Embryonic facial prominence (tissue), 1 donor: ENCODE measurements around the gene PODXL.

Experiments used
- DNase-seq: peaks from one replicate; pipeline ENCODE4 v3.0.0-alpha.2; 2016; ENCODE audit errors: extremely low spot score

The PODXL gene

DNA sequence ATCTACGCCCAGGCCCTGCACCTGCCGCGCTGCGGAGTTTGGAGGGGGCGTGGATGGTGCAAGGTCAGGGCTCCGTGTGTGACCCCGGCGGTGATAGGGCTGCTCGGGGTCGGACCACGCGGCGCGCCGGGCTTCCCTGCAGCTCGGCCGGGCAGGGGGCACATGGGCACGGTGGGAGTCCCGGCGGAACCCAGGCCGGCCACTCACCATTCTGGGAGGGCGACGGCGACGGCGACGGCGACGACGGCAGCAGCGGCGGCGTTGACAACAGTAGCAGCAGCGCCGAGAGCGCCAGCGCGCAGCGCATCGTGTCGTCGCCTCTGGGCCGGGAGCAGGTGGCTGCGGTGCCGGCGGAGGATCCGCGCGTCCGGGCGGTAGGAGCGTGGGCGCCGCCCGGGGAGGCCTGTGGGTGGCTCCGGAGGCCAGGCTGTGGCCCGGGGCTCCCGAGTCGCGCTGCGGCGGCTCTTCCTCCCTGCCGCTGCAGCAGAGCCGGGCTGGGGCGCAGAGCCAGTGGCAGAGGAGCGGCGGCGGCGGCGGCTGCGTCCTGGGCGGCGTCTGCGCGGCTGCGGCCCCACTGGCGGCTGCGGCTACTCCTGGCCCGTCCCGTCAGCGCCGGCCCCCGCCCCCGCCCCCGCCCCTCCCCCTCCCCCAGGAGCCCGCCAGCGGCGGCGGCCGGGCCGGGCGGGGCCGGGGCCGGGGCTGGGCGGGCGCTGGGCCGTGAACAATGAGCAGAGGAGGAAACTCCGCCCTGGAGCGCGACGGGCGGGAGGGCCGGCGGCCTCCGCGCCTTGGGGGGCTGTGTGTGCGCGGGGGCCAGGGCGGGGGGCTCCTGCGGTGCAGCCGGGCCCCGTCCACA is at the start of gene PODXL:
Gene PODXL (minus strand): TSS at position 576 of the 856 bp plus-strand sequence. CDS start 269 bp downstream, at position 307.
- DNase-seq, result no peak

DNA sequence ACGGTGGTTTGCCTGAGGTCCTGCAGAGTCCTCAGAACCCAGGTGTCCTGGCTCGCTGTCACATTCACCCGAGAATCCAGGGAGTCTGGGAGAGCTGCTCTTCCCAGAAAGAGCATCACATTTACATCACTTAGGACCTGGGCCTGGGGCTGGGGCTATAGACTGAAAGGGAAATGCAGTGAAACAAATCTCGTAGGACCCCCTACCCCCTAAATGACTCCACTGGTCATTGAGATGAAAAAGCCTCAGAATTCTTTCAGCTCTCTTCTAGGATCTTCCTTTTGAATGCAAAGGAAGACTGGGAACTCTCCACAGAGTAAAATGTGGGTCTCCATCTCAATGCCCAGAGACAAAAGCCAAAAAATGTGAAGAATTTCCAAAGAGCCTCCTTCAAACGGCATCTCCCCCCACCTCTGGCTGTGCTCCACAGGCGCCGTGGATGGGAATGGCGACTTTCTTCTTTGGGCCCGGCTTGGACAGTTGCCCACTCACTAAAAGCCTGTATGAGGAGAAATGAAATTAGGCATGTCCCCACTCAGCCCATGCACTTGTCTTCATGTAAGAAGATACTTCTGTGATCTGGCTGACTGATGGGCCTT is 49.0 kb upstream of the PODXL start:
- DNase-seq, result no peak

DNA sequence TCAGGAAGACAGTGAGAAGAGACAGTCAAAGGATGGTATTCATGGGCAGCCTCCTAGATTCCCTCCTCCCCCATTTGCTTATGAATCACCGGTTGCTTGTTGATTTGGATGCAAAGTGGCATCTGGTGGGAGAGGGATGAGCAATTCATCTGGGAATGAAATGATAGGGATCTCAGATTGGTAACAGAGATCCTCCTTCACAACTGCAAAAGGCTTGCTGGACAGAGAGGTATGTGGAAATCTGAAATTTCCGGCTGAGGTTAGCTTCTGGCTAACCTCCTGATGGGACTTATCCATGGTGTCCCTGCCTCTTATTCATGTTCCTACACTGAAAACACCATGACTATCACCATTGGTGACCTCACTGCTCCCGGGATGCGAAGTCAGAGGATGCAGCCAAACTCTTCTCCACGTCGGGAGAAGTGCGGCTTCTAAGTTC is 48.4 kb upstream of the PODXL start:
- DNase-seq, result no peak

GRCh38 chr7:131603932-131604331 is 47.5 kb upstream of the PODXL start:
- DNase-seq, result no peak

- DNase-seq, result no peak
Observed at GRCh38 chr7:131602994-131603372, 46.6 kb upstream of the PODXL start.

DNA sequence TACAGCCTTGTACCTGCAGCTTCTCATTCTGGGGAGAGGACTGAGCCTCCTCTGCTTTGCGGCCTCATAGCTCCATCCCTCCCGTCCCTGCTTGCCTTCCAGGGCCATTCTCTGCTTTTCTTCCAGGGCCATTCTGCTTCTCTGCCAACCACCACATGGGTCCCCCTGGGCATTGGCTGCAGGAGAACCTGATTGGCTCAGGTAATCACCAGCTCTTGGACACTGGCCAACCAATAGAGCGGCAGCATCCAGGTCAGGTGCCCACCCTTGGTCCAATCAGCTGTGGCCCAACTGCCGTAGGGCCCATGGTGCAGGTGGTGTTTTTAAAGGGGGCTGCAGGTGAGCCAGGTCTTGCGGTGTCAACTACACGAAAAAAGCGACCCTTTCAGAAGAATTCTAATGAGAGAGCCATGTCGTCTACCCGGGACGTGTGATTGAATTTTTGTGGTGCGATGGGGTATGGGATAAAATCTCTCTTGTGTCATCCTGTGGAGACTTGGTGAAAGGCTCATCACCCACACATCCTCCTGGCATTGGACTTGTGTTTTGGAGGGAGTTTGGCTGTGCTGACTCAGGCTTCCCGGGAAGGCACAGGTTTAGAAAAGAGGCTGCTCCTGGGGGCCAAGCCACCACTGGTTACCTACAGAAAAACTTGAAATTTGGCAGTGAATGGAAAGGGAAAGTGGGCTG is 46.0 kb upstream of the PODXL start:
- DNase-seq, result no peak

GRCh38 chr7:131600085-131600881 is 43.9 kb upstream of the PODXL start:
- DNase-seq, result peak; percentile 44

DNA sequence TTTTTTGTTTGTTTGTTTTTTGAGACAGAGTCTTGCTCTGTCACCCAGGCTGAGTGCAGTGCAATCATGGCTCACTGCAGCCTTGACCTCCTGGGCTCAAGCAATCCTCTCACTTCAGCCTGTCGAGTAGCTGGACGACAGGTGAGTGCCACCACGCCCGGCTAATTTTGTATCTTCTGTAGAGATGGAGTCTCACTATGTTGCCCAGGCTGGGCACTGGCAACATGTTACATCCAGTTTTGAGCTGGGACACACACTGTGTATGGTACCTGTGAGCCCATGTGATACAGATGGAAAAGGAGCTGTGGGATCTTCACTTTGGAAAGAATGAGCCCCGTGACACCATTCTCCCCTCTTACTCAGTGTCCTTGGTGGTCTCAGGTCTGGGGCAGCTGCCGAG is 40.4 kb upstream of the PODXL start:
- DNase-seq, result no peak

- DNase-seq, result no peak
Observed at GRCh38 chr7:131595699-131596098, 39.3 kb upstream of the PODXL start.

- no peak for DNase-seq
Observed at GRCh38 chr7:131591687-131592319, 35.4 kb upstream of the PODXL start.

DNA sequence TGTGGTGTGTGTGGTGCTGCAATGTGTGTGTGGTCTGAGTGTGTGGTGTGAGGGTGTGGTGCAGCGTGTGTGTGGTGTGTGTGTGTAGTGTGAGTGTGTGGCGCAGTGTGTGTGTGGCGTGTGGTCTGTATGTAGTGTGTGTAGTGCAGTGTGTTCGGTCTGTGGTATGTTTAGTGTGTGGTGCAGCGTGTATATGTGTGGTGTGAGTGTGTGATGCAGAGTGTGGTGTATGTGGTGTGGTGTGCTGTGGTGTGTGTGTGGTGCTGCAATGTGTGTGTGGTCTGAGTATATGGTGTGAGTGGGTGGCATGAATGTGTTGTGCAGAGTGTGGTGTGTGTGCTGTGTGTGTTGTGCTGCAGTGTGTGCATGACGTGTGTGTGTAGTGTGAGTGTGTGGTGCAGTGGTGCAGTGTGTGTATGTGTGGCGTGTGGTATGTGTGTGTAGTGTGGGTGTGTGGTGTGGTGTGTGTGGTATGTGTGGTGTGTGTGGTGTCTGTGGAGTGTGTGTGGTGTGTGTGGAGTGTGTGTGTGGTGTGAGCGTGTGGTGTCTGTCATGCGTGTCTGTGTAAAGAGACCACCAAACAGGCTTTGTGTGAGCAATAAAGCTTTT is 31.0 kb upstream of the PODXL start:
- no peak for DNase-seq

DNA sequence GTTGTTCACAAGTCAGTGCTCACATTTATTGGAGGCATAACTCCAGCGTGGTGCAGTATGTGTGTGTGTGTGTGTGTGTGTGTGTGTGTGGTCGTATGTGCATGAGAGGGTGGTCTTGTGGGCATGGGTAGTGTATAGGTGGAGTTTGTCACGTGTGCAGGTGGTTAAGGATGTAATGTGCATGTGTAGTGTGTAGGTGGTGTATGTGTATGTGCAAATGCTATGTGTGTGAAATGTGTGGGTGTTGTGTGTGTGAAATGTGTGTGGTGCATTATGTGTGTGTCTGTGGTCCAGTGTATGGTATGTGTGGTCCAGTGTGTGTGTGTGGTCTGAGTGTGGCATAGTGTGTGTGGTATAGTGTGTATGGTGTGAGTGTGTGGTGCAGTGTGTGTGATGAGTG is 30.3 kb upstream of the PODXL start:
- DNase-seq, result no peak

DNA sequence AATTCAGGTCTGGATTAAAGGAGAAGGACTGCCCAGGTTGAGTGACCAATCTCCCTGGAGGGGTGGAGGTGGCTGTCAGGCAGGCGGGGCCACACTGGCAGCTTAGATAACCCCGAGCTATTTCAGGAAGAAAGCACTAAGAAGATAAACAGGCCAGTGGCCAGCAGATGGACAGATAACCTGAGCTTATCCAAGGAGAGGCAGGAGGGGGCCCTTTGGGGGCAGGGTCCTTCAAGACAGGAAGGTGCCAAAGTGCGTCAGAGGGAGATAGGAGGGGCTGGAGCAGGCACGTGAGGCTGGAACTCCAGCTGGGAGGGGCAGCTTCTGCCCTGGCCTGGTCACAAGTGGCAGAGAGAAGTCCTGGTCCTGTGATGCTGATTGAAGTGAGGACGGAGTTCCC is 29.8 kb upstream of the PODXL start:
- no peak for DNase-seq

- no peak for DNase-seq
Observed at GRCh38 chr7:131583430-131583829, 27.0 kb upstream of the PODXL start.

DNA sequence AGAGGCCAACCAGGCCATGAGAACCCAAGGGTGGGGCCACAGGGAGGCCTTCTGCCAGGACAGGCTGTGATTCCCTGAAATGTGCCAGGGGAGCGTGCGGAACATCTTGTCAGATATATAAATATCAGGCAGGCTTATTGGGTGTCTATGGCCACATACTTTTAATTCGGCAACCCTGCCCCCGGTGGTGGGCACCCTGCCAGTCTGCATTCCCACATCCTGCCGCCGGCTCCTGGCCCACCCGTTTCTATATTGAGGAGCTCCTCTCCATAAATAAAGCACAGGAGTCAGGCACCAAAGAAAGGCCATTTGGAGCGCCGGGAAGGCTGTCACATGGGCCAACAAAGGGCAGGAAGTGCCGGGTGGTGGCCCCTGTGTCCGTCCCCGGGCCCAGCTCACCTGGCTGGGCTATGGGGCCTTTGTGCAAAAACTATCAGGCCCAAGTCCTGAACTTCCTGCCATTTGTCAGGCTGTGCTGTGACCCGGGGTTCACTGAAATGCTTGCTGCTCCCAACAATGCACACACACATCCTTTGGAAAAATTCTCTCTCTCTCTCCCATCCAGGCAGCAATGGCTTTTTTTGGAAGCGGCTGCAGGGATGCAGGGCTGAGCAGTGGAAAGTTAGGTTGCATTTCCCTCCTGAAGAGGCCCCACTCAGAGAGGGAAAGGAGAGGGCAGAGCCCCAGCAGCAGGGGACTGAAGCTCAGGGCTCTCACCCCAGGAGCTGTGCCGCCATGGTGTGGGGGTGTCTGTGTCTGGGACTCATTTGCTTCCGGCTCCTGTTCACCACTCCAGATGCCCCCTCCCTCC is 25.0 kb upstream of the PODXL start:
- no peak for DNase-seq

DNA sequence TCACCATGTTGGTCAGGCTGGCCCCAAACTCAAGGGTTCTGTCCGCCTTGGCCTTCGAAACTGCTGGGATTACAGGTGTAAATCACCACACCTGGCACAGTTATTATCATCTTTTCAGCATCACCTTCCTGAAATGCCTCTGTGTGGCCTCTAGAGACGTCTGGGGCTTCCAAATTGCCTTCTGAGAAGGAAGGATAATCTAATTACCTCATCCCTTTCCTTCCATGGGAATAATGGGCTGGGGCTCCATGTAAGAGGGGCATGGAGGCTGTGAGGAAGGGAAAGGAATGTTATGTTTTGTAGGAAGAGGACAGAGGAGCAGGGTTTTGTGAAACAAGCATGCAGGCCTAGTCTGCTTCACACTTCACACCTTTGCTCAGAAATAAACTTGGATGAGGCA is 22.2 kb upstream of the PODXL start:
- DNase-seq, result no peak

GRCh38 chr7:131574741-131575140 is 18.3 kb upstream of the PODXL start:
- no peak for DNase-seq

DNA sequence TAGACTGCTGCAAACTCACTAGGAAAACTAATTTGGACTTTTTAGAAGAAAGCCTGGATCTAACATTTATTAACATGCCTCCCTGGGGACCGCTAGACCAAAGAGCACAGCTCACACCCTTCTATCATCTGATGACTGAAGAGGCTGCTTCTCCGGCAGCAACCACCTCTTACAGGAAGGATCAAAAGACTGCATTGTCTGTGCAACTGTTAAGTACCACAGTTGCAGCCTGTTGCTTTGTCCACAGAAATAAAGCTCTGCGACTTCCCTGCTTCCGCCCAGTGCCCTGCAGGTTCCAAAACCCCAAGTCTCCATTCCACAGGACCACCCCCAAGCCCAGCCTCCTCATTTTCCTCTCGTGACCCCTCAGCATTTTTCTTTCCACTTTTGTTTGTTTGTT is 14.0 kb upstream of the PODXL start:
- DNase-seq, result no peak

- DNase-seq, result no peak
Observed at GRCh38 chr7:131568970-131569369, 12.5 kb upstream of the PODXL start.

GRCh38 chr7:131568510-131568909 is 12.1 kb upstream of the PODXL start:
- DNase-seq, result no peak
